Esophagus squamous epithelium (tissue), 5 donors: ENCODE measurements around the gene LSM5. TPM values are rescaled to one million over a fixed set of nuclear protein-coding genes. Genes with fewer than 3 reads are reported as not detected.

Experiments
- DNase-seq: peaks from one replicate; lab custom pipeline; 2025; lab: John Stamatoyannopoulos, UW
- H3K27ac ChIP-seq, 4 donors: fragments of 200-600 bp; sonication (generic); one replicate each; pipeline ENCODE4 v1.5.1; 2016 to 2019; ENCODE audit warnings: mild to moderate bottlenecking in 1 of 4
- H3K27me3 ChIP-seq, 4 donors: fragments of 200-600 bp; sonication (generic); 1 replicate in 3 of 4; 2 replicates in 1 of 4; pipeline versions ENCODE4 v1.5.1 to v1.6.0; 2017 to 2021; ENCODE audit warnings: antibody characterized with exemption in 1 of 4
- H3K36me3 ChIP-seq, 3 donors: fragments of 200-600 bp; sonication (generic); one replicate each; pipeline ENCODE4 v1.5.1; 2016 to 2019
- H3K4me1 ChIP-seq, 3 donors: fragments of 200-600 bp; sonication (generic); one replicate each; pipeline ENCODE4 v1.5.1; 2017 to 2019
- H3K4me3 ChIP-seq, 4 donors: fragments of 200-600 bp; sonication (generic); 1 replicate in 3 of 4; 2 replicates in 1 of 4; pipeline ENCODE4 v1.5.1; 2016 to 2019; ENCODE audit warnings: mild to moderate bottlenecking in 2 of 4, moderate library complexity in 1 of 4
- H3K9me3 ChIP-seq, 3 donors: fragments of 200-600 bp; sonication (generic); one replicate each; pipeline ENCODE4 v1.5.1; 2016 to 2019
- POLR2A ChIP-seq, 4 donors: fragments of 450-650 bp; IDR thresholded peaks; one replicate each; pipeline ENCODE4 v1.6.1; 2017; ENCODE audit warnings: antibody characterized with exemption in 4 of 4, mild to moderate bottlenecking in 4 of 4, moderate library complexity in 3 of 4
- WGBS, 2 donors: methylation state at CpG; one replicate each; pipeline ENCODE4 v1.1.5; 2018; 5-methylcytosine and 5-hydroxymethylcytosine counted together
- intact Hi-C: fragments of 100-400 bp; cut with DNase I; formaldehyde crosslinking; loops from one replicate; pipeline ENCODE4 v1.15.0; 2022
- total RNA-seq, 4 donors: library from RNA; depleted of rRNA; stranded (reverse); fragments of >200 nt; gene quantifications; one replicate each; pipeline ENCODE4 v1.1.0, GENCODE V29; 2016
- TF ChIP-seq, protein P1 (sequence below), 6 experiments: fragments of 450-650 bp in 4 of 6; fragments of 200-600 bp in 2 of 6; sonication (generic) in 2 of 6; IDR thresholded peaks; one replicate each; pipeline ENCODE4 v1.5.1; 2016 to 2019; ENCODE audit warnings: antibody characterized with exemption in 6 of 6, mild to moderate bottlenecking in 4 of 6, moderate library complexity in 4 of 6
- donor health status: DM: yes; HTN: yes; CAD: no.

LSM5 gene
- total RNA-seq, 4 donors from 2014 or later, result 12.4 to 29.9 (median 22.7) TPM

DNA sequence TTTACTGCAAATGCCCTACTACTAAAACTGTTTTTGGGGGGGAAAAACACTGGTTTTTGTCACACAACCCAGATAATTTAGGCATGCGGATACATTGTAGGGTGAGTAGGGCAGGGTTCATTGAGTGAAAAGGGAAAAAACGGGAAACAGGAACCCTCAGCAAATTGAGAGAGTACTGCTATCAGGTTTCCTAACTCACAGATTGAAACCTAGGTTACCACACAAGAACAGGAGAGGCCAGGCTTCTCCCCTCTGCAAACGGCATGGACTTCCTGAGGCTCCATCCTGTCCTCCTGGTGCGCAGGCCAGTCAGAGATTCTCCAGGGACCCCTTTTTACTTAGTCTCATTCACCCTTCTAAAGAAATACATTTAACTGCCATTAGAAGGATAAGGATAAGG, 35.7 kb upstream of the LSM5 start:
- Histone ChIP-seq H3K27me3 (no peaks in the 10 kb centered on the region), H3K27ac (no peak overlapping the region), H3K36me3 (peaks cover 0 to 25% (median 0%) of the 10 kb centered on the region in 3 donors), H3K9me3 (no peaks in the 10 kb centered on the region), H3K4me3 (no peak overlapping the region), H3K4me1 (peaks cover 0 to 9% (median 0%) of the 10 kb centered on the region in 3 donors)
- DNase-seq, result no peak
- intact Hi-C loops, result no loop called here
- no peak for TF ChIP-seq POLR2A (IDR thresholded peaks at IDR 0.05)
- TF ChIP-seq, protein P1, sequence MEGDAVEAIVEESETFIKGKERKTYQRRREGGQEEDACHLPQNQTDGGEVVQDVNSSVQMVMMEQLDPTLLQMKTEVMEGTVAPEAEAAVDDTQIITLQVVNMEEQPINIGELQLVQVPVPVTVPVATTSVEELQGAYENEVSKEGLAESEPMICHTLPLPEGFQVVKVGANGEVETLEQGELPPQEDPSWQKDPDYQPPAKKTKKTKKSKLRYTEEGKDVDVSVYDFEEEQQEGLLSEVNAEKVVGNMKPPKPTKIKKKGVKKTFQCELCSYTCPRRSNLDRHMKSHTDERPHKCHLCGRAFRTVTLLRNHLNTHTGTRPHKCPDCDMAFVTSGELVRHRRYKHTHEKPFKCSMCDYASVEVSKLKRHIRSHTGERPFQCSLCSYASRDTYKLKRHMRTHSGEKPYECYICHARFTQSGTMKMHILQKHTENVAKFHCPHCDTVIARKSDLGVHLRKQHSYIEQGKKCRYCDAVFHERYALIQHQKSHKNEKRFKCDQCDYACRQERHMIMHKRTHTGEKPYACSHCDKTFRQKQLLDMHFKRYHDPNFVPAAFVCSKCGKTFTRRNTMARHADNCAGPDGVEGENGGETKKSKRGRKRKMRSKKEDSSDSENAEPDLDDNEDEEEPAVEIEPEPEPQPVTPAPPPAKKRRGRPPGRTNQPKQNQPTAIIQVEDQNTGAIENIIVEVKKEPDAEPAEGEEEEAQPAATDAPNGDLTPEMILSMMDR (IDR thresholded peaks at IDR 0.05), result no peak
- 77 to 95% methylated on average over 3 to 4 of the region's 4 CpGs for WGBS, 2 donors

DNA sequence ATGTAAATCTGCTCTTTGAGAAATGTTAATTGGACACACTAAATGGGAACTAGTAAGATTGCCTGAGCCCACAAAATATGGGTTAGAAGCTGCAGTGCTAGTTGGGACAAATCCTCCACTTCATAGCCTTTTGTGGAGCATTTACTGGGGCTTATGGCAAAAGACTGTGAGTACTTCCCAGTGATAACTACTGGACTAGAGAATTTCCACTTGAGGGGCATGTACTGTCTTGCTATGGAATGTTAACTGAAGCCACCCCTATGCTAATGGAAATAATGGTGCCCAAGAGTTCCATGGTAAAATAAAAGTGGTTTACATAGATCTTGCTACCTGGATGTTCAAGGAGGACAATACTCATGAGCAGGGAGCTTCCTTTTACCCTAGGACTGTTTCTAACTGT, 34.5 kb upstream of the LSM5 start:
- Histone ChIP-seq H3K9me3 (no peaks in the 10 kb centered on the region), H3K36me3 (peaks cover 0 to 25% (median 0%) of the 10 kb centered on the region in 3 donors), H3K4me1 (peaks cover 0 to 5% (median 0%) of the 10 kb centered on the region in 3 donors), H3K27ac (no peak overlapping the region), H3K4me3 (no peak overlapping the region), H3K27me3 (no peaks in the 10 kb centered on the region)
- DNase-seq, result no peak
- intact Hi-C loops, result no loop called here
- TF ChIP-seq, protein P1 (IDR thresholded peaks at IDR 0.05), result no peak
- TF ChIP-seq POLR2A (IDR thresholded peaks at IDR 0.05), result no peak

DNA sequence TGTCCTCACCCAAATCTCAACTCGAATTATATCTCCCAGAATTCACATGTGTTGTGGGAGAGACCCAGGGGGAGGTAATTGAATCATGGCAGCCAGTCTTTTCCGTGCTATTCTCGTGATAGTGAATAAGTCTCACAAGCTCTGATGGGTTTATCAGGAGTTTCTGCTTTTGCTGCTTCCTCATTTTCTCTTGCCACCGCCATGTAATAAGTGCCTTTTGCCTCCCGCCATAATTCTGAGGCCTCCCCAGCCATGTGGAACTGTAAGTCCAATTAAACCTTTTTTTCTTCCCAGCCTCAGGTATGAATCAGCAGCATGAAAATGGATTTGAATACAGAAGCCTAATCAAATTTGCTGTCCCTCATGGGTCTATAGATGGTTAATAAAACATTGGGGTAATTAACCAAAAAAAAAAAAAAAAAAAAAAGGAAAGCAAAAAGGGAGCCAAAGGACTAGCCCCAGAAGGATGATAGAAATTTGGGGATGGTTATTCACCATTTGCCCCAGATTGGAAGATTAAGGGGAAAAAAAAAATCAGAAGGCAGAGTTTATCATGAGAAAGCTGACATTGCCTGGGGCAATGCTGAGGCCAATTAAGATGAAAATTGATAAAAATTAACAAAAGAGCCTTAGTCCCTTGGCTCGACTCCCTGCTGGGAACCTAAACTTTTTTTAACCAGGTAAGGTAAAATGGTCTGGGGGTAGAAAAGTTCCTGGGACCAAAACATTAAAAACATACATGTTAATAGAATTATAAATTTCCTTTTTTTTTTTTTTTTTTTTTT, 32.8 kb upstream of the LSM5 start:
- Histone ChIP-seq H3K9me3 (peaks cover 0 to under 1% (median 0%) of the 10 kb centered on the region in 3 donors), H3K27ac (no peak overlapping the region), H3K36me3 (peaks cover 0 to 25% (median 0%) of the 10 kb centered on the region in 3 donors), H3K4me1 (peaks cover 0 to 5% (median 0%) of the 10 kb centered on the region in 3 donors), H3K27me3 (no peaks in the 10 kb centered on the region), H3K4me3 (no peak overlapping the region)
- WGBS, 2 donors, result 96 to 97% methylated on average over 6 of the region's 6 CpGs
- intact Hi-C loops, result no loop called here
- no peak for TF ChIP-seq POLR2A (IDR thresholded peaks at IDR 0.05)
- no peak for DNase-seq

DNA sequence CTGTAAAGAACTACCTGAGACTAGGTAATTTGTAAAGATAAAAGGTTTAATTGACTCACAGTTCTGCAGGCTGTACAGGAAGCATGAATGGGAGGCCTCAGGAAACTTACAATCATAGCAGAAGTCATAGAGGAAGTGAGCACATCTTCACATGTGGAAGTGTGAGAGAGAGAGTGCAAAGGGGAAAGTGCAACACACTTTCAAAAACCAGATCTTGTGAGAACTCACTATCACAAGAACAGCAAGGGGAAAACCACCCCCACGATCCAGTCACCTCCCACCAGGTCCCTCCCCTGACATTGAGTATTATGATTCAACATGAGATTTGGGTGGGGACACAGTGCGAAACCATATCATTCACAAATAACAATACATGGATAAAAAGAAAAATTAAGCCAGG, 29.6 kb upstream of the LSM5 start:
- DNase-seq, result no peak
- H3K27me3 ChIP-seq, result no peaks in the 10 kb centered on the region
- peaks cover 0 to 4% (median 0%) of the 10 kb centered on the region in 3 donors for H3K9me3 ChIP-seq
- peaks cover 0 to 26% (median 4%) of the 10 kb centered on the region in 3 donors for H3K4me1 ChIP-seq
- intact Hi-C loops, result no loop called here
- TF ChIP-seq, protein P1 (IDR thresholded peaks at IDR 0.05), result no peak
- no peak for TF ChIP-seq POLR2A (IDR thresholded peaks at IDR 0.05)
- no peak overlapping the region for H3K27ac ChIP-seq
- WGBS, 2 donors, result 65 to 88% methylated on average over 2 of the region's 2 CpGs
- H3K36me3 ChIP-seq, result peaks cover 0 to 16% (median 0%) of the 10 kb centered on the region in 3 donors
- H3K4me3 ChIP-seq, result no peak overlapping the region

- Histone ChIP-seq H3K36me3 (peaks cover 0 to 16% (median 0%) of the 10 kb centered on the region in 3 donors), H3K27me3 (no peaks in the 10 kb centered on the region), H3K4me3 (no peak overlapping the region), H3K9me3 (peaks cover 0 to 4% (median 0%) of the 10 kb centered on the region in 3 donors), H3K27ac (no peak overlapping the region), H3K4me1 (peaks cover 0 to 21% (median 4%) of the 10 kb centered on the region in 3 donors)
- intact Hi-C loops, result no loop called here
- no peak for TF ChIP-seq POLR2A (IDR thresholded peaks at IDR 0.05)
- TF ChIP-seq, protein P1 (IDR thresholded peaks at IDR 0.05), result no peak
- DNase-seq, result no peak
- 85 to 87% methylated on average over 2 of the region's 2 CpGs for WGBS, 2 donors
These were observed 28.5 kb upstream of the LSM5 start for GRCh38 chr7:32518534-32519140.
